ENCODE results near the gene BDP1. TPM values are rescaled to one million over a fixed set of nuclear protein-coding genes. Genes with fewer than 3 reads are reported as not detected.
"Not testable (repeated sequence)": the region's sequence is repeated elsewhere in the genome, so short reads cannot be mapped to it uniquely, and the experiment has no call there.

The BDP1 gene
- total RNA-seq, 4 donors from 2014 or later = 17.9 to 68.9 (median 30.7) TPM

DNA sequence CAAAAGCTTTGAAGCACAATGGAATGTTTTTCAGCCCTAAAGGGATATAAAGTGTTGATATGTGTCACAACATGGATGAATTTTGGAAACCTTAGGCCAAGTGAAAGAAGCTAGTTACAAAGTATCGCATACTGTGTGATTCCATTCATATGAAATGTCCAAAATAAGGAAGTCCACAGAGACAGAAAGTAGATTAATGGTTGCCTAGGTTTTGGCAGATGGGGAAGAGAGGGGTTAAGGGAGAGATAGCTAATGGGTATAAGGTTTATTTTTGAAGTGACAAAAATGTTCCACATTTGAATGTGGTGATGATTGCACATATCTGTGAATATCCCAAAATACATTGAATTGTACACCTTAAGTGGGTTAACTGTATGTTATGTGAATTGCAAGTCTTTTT is 74.2 kb downstream of the BDP1 start:
- Histone ChIP-seq H3K9me3 (no peaks in the 10 kb centered on the region), H3K4me1 (no peaks in the 10 kb centered on the region), H3K4me3 (no peak overlapping the region), H3K27ac (no peak overlapping the region), H3K36me3 (no peaks in the 10 kb centered on the region), H3K27me3 (no peaks in the 10 kb centered on the region)
- TF ChIP-seq POLR2A (IDR thresholded peaks at IDR 0.05) (no peak), CTCF (IDR thresholded peaks at IDR 0.05) (no peak)
- intact Hi-C loops (cut with DNase I; ENCODE audit: low total_unique reads) = no loop called here
- no peak for DNase-seq

- no peak for DNase-seq
- intact Hi-C loops (cut with DNase I; ENCODE audit: low total_unique reads) = no loop called here
- Histone ChIP-seq H3K4me3 (no peak overlapping the region), H3K27ac (no peak overlapping the region), H3K27me3 (no peaks in the 10 kb centered on the region), H3K9me3 (no peaks in the 10 kb centered on the region), H3K4me1 (no peaks in the 10 kb centered on the region), H3K36me3 (no peaks in the 10 kb centered on the region)
- no peak for TF ChIP-seq CTCF (IDR thresholded peaks at IDR 0.05)
- no peak for TF ChIP-seq POLR2A (IDR thresholded peaks at IDR 0.05)
Measured at GRCh38 chr5:71533142-71533541, 77.7 kb downstream of the BDP1 start.

DNA sequence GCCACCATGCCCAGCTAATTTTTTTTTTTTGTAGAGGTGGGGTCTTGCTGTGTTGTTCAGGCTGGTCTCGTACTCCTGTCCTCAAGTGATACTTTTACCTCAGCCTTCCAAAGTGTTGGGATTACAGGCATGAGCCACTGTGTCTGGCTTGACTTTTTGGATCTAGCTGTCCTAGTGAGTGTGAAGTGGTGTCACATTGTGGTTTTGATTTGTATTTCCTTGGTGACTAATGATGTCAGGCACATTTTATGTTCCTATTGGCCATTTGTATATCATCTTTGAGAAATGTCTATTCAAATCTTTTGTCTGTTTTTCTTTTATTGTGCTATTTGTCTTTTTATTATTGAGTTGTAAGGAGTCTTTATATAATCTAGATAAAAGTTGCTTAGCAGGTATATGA is 78.2 kb downstream of the BDP1 start:
- H3K27ac ChIP-seq = no peak overlapping the region

GRCh38 chr5:71537687-71538086 is 82.2 kb downstream of the BDP1 start:
- DNase-seq = no peak
- Histone ChIP-seq H3K36me3 (no peaks in the 10 kb centered on the region), H3K9me3 (no peaks in the 10 kb centered on the region), H3K4me1 (no peaks in the 10 kb centered on the region), H3K4me3 (no peak overlapping the region), H3K27ac (no peak overlapping the region), H3K27me3 (no peaks in the 10 kb centered on the region)
- intact Hi-C loops (cut with DNase I; ENCODE audit: low total_unique reads) = no loop called here
- no peak for TF ChIP-seq CTCF (IDR thresholded peaks at IDR 0.05)
- TF ChIP-seq POLR2A (IDR thresholded peaks at IDR 0.05) = no peak

More for the DNA sequence above, 78.2 kb downstream of the BDP1 start:
- H3K4me1 ChIP-seq = no peaks in the 10 kb centered on the region
- intact Hi-C loops (cut with DNase I; ENCODE audit: low total_unique reads) = no loop called here
- TF ChIP-seq POLR2A (IDR thresholded peaks at IDR 0.05) (no peak), CTCF (IDR thresholded peaks at IDR 0.05) (no peak)
- no peaks in the 10 kb centered on the region for H3K27me3 ChIP-seq
- no peak for DNase-seq
- no peaks in the 10 kb centered on the region for H3K36me3 ChIP-seq
- no peaks in the 10 kb centered on the region for H3K9me3 ChIP-seq
- H3K4me3 ChIP-seq = no peak overlapping the region

DNA sequence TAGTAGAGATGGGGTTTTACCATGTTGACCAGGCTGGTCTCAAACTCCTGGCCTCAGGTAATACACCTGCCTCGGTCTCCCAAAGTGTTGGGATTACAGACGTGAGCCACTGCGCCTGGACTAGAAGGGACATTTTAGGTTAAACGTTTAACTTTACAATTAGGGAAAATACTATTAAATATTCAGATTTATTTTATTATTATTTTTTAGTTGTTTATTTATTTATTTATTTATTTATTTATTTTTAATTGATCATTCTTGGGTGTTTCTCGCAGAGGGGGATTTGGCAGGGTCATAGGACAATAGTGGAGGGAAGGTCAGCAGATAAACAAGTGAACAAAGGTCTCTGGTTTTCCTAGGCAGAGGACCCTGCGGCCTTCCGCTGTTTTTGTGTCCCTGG is 95.4 kb downstream of the BDP1 start:
- intact Hi-C loops (cut with DNase I; ENCODE audit: low total_unique reads); H3K9me3 ChIP-seq; H3K4me1 ChIP-seq; H3K4me3 ChIP-seq; H3K27ac ChIP-seq; H3K27me3 ChIP-seq; DNase-seq; H3K36me3 ChIP-seq: not testable (repeated sequence)

GRCh38 chr5:71551582-71551981 is 96.1 kb downstream of the BDP1 start:
- H3K36me3 ChIP-seq; H3K27ac ChIP-seq; H3K4me3 ChIP-seq; H3K27me3 ChIP-seq; DNase-seq; H3K9me3 ChIP-seq; intact Hi-C loops (cut with DNase I; ENCODE audit: low total_unique reads); H3K4me1 ChIP-seq: not testable (repeated sequence)

DNA sequence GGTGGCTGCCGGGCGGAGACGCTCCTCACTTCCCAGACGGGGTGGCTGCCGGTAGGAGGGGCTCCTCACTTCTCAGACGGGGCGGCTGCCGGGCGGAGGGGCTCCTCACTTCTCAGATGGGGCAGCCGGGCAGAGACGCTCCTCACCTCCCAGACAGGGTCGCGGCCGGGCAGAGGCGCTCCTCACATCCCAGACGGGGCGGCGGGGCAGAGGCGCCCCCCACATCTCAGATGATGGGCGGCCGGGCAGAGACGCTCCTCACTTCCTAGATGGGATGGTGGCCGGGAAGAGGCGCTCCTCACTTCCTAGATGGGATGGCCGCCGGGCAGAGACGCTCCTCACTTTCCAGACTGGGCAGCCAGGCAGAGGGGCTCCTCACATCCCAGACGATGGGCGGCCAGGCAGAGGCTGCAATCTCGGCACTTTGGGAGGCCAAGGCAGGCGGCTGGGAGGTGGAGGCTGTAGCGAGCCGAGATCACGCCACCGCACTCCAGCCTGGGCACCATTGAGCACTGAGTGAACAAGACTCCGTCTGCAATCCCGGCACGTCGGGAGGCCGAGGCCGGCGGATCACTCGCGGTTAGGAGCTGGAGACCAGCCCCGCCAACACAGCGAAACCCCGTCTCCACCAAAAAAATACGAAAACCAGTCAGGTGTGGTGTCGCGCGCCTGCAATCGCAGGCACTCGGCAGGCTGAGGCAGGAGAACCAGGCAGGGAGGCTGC is 96.7 kb downstream of the BDP1 start:
- H3K27me3 ChIP-seq; H3K4me1 ChIP-seq; DNase-seq; H3K9me3 ChIP-seq; H3K4me3 ChIP-seq; H3K36me3 ChIP-seq; H3K27ac ChIP-seq; intact Hi-C loops (cut with DNase I; ENCODE audit: low total_unique reads): not testable (repeated sequence)
